Kidney capillary endothelial cell (primary cell): ENCODE data around the gene MRPL49.
A peak's percentile ranks its signal among the peaks of the same experiment; 100 is the strongest.
"Not testable (repeated sequence)": the region's sequence is repeated elsewhere in the genome, so short reads cannot be mapped to it uniquely, and the experiment has no call there.

ENCODE experiments used
- DNase-seq: peaks from one replicate; pipeline ENCODE4 v3.0.0-alpha.2; 2018; ENCODE audit warnings: low spot score

MRPL49 gene

GRCh38 chr11:65117206-65118096, 4.7 kb upstream of the MRPL49 start, which contains the start of gene ZNHIT2:
ZNHIT2 (minus strand) TSS chr11:65117701; CDS start chr11:65117653, 48 bp downstream.
- peak; percentile 97 for DNase-seq

GRCh38 chr11:65118097-65118837, 3.9 kb upstream of the MRPL49 start:
- DNase-seq: no peak

GRCh38 chr11:65118891-65119669, 3.0 kb upstream of the MRPL49 start:
- DNase-seq: not testable (repeated sequence)

GRCh38 chr11:65119670-65119995, 2.5 kb upstream of the MRPL49 start:
- DNase-seq: no peak

- no peak for DNase-seq
Measured at GRCh38 chr11:65120831-65121230, 1.3 kb upstream of the MRPL49 start.

GRCh38 chr11:65121447-65121864, 665 bp upstream of the MRPL49 start:
- no peak for DNase-seq

GRCh38 chr11:65124480-65125196, 2.5 kb downstream of the MRPL49 start:
- DNase-seq: no peak

GRCh38 chr11:65125197-65126056, 3.3 kb downstream of the MRPL49 start:
- DNase-seq: no peak

- no peak for DNase-seq
Measured at GRCh38 chr11:65126624-65127274, 4.6 kb downstream of the MRPL49 start.

- no peak for DNase-seq
Measured at GRCh38 chr11:65127473-65128181, 5.5 kb downstream of the MRPL49 start.

- DNase-seq: no peak
Measured at GRCh38 chr11:65128182-65129145, 6.3 kb downstream of the MRPL49 start.

- DNase-seq: no peak
Measured at GRCh38 chr11:65129649-65130441, 7.7 kb downstream of the MRPL49 start.

- DNase-seq: no peak
Measured at GRCh38 chr11:65130631-65131416, 8.7 kb downstream of the MRPL49 start.

- DNase-seq: no peak
Measured at GRCh38 chr11:65131417-65131776, 9.3 kb downstream of the MRPL49 start.

GRCh38 chr11:65131895-65132237, 9.7 kb downstream of the MRPL49 start:
- DNase-seq: no peak

GRCh38 chr11:65132238-65132987, 10.3 kb downstream of the MRPL49 start:
- DNase-seq: no peak
